Measurements from ENCODE around the gene CCDC28A.
A peak's percentile ranks its signal among the peaks of the same experiment; 100 is the strongest.

CCDC28A gene

DNA sequence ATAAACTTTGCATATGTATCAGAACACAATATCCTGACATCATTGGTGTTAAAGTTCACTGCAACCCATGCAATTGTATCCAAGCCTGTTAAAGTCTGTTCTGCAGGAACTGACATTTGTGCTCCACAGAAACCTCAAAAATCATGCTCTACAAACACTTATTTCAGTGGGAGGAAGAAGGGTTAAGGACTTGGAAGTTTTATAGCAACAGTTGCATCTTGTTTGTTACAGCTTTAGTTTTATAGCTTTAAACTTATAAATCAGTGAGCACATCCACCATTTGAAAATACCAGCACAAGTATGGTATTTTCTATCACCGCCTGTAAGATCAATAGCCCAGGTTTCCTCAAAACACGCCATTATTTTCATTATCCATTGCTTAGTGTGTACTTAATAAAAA lies 23.2 kb downstream of the CCDC28A start:
- no peak for DNase-seq

DNA sequence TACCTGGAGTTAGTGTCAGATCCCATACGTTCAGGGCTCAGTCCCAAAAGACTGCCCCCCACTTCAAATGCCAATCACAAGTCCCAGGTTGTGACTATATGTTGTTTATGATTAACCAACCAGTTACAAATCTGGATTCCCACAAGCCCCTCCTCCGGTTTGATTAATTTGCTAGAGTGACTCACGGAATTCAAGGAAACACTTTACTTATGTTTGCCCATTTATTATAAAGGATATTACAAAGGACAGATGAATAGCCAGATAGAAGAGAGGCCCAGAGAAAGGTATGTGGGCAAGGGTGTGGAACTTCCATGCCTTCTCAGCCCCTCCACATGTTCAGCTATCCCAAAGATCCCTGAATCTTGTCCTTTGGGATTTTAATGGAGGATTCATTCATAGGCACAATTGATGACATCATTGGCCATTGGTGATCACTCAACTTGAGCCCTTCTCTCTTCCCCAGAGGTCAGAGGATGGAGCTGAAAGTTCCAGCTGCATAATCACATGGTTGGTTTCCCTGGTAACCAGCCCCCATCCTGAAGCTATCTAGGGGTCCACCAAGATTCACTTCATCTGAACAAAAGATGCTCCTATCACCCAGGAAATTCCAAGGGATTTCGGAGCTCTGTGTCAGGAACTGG lies 24.4 kb downstream of the CCDC28A start:
- DNase-seq: no peak

DNA sequence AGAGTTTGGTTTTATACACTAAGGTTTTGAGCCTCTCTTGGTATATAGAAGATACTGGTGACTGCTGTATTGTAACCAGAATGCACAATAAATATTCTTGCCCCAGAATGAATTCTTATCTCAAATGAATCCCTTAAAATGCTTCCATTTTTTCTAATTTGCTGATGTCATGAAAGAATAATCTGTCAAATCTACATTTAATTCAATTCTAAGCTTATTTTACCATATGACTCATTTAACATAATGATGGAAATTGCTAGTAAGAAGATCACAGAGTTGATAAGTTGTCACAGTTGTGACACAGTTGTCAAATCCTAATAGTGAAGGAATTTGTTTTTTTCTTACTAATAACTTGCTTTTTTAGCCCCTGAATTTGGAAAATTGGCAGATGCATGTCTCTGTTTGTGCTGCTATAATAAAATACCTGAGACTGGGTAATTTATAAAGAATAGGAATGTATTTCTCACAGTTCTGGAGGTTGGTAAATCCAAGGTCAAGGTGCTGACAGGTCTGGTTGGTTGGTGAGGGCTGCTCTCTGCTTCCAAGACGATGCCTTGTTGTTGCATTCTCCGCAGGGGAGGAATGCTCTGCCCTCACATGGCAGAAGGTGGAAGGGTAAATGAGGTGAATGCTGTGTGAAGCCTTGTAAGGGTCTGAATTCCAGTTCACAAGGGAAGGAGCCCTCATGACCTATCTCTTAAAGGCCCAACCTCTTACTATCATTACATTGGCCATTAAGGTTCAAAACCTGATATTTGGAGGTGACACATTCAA lies 27.0 kb downstream of the CCDC28A start:
- no peak for DNase-seq

DNA sequence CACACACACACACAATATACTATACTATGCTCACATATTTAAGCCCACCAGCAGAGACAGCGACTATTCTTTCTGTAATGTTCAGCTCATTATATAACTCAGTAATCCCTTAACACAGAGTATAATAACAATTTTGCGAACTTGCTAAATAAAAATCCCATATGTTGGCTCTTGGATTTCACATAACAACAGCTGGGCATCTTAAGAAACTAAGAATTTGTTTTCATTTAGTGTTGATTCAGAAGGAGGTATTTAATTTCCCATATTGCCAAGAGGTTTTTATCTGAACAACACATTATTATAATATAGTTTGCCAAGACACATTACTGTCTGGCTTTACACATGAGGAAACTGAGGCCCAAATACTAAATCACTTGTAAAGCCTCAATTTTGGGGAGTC lies 29.8 kb downstream of the CCDC28A start:
- no peak for DNase-seq

DNA sequence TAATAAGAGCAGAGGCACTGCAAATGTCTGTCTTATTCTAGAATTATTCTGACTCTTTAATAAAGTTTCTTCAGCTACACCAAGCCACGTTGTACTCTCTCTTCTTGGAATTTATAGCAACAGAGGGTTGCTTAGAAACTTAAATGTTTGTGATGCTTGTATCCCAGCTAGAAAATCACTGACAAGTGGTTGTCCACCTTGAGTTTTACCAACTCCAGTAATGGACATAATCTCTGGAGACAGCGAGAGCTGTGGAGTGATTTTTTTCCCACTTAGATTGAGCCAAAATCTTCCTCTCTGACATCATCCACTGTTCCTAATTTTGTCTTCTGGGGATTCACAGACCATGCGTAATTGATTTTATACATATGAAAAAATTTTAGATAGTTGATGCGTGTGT lies 30.3 kb downstream of the CCDC28A start:
- DNase-seq: no peak

DNA sequence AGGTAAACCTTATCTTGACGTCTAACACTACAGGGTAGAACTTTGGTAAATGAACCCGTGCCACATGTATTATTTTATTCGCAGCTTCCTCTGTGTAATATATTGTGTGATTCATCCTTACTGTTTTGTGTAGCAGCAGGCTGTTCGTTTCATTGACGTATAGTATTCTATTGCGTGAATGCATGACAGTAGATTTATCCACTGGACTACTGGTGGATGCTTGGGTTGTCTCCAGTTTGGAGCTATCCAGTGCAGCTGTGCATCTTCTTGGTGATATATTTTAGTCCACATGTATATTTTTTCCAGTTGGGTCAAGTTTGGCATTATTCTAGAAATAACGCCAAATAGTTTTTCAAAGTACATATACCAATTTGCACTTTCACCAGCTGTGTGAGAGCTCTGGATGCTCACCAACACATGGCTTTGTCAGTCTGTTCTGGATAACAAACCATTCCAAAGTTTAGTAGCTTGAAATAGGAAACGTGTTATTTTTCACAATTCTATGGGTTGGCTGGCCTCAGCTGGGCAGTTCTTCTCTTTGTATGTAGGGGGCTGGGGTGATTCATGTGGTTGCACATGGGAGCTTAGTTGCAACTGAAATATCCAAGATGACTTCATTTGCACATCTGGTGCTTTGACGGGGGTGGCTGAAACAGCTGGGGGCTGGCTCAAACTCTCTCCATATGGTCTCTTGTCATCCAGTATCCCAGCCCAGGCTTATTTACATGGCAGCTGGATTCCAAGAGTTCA lies 31.6 kb downstream of the CCDC28A start:
- DNase-seq: no peak

DNA sequence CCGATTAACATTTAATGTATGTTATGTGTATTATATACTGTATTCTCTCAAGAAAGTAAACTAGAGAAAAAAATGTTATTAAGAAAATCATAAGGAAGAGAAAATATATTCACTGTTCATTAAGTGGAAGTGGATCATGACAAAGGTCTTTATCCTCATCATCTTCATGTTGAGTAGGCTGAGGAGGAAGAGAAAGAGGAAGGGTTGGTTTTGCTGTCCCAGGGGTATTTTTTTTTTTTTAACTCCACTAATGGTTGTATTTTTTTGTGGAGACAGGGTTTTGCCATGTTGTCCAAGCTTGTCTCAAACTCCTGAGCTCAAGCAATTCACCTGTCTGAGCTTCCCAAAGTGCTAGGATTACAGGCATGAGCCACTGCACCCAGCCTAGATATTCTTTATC lies 33.3 kb downstream of the CCDC28A start:
- no peak for DNase-seq

DNA sequence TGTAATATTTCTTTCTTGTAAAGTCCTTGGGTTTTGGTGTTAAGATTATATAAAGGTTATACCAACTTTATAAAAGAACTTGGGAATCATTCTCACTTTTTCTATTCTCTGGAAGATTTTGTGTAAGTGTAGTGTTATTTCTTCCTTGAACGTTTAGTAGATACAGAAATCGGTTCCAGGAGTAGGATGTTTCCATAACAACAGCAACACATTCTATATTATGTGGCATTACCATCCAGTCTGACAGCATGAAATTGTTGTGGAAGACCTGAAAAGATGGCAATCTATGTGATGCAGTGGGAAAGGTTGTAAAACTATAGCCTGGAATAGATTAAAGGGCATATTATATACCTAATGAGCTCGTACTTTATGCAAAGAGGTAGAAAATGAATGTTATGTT lies 36.1 kb downstream of the CCDC28A start:
- DNase-seq: no peak

DNA sequence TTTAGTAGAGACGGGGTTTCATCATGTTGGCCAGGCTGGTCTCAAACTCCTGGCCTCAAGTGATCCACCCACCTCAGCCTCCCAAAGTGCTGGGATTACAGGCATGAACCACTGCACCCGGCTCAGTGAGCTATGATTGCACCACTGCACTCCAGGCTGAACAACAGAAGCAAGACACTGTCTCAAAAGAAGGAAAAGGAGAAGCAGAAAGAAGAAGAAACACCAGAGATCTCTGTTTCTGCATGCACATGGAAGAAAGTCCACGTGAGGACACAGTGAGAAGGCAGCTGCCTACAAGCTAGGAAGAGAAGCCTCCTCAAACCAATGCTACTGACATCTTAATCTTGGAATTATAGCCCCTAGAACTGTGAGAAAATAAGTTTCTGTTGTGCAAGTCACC lies 38.3 kb downstream of the CCDC28A start:
- DNase-seq: no peak

DNA sequence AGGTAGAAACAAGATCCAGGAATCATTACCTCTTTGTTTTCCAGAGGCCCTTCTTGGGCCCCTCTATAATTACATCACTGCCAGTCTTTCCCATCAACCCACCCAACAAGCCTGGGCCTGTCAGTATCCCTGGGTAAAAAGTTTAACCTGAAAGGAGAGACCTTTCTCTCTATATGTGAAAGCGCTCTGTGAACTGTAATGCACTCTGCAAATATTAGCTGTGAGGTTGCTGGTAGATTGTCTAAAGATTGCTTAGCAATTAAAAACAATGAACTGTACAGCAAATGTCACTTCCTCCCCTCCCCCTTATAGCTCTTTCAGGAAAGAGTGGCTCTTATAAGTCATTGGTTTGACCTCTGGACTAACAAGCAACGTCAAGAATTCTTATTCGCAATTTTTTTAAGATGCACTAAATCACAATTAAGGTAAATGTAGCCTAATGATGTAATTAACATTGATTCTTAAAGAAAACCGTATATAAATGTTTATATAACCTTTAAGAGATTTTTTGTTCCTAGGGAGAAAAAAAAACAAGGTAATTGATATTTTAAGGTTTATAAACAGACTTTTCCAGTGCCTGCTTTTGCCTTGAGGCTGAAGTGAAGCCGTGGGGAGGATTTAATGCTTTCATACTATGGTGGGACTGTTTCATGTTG lies 40.7 kb downstream of the CCDC28A start:
- DNase-seq: no peak

DNA sequence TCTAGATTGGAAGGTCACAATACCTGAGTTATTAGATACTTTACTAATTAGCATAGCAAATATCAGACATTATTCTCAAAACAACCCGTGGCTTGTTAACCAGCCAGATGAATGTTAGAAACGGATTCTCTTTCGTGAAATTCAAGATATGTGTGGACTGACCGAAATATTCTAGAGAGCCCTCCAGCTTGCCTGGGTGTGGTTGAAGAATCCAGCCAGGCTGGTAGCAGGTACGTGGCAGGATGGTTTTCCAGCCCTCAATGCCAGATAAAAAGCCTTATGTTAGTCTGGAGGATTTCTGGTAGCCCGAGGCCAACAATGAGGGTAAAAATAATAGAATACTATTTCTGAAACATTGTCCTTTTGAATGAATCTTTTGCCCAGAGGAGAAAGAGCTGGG lies 41.7 kb downstream of the CCDC28A start:
- no peak for DNase-seq

DNA sequence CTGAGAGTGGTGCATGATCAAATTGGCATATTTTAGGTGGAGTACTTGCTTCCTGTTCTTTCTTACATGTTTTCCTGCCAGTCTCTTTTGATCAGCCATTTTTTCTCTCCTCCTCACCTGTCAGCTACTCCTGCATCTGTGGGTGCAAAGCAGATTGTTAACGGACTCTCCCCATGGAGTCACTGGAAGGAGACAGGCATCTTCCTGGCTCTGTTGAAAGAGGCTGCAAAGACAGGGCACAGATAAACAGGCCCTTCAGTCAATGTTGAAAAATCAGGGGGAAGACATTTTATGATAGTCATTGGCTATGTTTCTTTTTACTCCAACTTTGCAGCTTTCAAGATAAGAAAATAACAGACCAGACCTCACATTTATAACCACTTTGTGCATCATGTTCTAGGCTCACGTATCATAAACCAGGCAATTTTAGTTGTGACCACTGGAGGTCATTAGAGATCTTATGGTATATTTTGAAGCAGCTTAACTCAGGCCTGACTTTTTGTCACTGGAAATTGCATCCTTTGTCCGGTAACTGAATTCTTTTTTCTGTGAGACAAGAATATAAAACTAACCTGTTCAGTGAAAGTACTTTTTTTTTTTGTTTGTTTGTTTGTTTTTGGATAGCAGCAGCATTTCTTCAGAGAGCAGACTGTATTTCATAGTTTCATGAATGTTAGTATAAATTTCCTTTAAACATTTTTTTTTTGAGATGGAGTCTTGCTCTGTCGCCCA lies 42.4 kb downstream of the CCDC28A start:
- peak in 1 of 2 donors; percentile 62 for DNase-seq

DNA sequence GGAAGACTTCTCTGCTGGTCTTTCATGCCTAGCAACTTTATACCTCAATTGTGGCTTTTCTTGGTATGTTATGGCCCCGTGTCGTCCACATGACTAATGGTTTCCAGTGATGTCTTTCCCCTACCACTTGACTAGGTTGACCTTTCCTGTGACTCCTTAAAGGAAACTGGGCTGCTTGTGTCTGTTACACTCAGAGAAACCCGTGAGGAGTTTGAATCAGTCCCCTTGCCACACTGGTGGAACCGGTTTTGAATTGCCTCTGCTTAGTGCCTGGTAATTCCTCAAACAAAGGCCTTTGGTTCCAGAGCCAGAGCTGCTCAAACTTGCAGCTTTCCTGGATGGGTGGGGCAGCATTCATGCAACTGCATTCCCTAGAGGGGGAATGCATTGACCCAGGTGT lies 44.2 kb downstream of the CCDC28A start:
- DNase-seq: no peak

DNA sequence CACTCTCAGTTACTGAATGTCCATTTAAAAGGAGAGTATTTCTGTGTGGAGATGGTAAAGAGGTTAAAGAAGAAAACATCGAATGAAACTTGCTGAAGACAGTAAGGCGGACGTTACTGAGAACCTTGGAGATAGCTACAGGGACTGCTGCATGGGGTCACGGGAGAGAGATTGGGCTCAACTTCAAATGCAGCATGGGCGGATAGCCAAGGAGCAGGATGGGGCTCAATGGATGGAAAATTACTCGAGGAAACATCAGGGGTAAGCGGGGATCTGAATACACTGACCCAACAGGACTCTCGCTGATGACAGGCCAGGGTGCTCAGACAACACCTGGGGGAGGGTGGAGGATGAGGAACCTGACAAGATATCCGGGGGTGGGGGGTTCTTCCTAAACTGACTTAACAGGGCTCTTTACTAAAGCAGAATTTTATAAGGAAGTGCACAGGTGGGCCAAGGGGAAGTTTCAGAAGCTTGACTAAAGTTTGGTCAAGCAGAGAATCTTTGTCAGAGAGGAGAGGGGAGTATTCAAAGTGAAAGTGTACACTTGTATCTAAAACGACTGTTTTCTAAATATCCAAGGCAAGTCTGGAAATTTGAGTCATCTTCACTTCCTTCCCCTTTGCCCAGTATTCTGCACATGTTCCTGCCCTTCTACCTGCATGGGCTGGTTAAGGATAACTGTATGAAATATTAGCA lies 45.1 kb downstream of the CCDC28A start:
- no peak for DNase-seq

DNA sequence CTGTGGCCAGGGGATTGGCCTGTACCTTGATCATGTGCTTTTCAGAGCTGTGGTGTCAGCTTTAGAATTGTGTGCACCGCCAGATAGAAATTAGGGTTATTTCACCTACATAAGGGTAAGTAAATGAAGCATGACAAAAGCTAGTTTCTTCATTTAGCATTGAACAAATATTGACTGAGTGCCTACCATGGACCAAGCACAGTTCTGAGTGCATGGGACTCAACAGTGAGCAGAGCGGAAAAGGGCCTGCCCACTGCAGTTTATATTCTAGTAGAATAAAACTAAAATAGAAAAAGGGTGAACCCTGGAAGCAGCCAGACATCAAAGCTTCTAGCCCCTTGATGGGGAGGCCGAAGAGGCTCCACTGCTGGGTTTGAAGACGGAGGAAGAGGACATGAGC lies 48.0 kb downstream of the CCDC28A start:
- DNase-seq: no peak

DNA sequence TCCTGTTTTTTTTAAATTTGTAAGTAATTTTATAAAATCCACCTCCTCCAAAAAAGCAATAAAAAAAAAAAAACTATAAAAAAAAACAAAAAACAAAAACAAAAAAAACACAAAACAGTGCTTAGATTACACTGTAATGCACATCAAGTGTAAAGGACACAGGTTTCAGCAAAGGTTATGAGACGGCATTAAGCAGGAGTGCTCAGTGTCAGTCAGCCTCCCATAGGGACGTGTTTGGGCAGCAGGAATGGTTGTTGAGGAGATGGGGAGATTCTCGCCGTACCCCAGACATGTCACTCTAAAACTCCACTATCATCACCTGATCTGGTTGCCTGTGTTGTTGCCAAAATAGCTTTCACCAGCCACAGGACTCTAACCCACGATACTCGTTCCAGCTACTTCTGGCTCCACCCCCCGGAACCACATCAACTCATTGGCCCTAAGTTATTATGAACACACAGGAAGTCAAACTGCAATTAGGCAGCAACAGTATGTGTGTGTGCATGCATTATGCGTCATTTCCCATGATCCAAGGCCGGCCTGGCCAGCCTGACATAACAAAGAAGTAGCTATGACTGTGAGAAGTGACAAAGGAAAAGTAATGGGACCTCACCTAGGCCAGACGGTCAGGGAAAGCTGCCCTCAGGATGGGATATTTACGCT lies 51.0 kb downstream of the CCDC28A start:
- DNase-seq: peak in 1 of 2 donors; percentile 14

DNA sequence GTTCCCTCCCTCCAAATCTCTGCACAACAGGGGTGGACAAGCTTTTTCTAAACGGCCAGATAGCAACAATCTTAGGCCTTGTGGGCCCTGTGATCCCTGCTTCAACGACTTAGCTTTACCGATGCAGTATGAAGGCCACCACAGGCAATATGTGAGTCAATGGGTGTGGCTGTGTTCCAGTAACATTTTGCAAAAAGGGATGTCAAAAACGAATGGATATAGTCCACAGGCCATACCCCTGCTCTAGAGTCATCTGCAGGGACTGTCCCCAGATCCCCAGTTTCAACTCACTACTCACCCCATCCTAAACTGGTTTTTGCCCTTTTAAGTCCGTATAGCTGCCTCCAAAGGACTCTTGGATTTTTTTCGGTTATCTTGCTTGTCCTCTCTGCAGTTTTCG lies 56.7 kb downstream of the CCDC28A start:
- DNase-seq: no peak

DNA sequence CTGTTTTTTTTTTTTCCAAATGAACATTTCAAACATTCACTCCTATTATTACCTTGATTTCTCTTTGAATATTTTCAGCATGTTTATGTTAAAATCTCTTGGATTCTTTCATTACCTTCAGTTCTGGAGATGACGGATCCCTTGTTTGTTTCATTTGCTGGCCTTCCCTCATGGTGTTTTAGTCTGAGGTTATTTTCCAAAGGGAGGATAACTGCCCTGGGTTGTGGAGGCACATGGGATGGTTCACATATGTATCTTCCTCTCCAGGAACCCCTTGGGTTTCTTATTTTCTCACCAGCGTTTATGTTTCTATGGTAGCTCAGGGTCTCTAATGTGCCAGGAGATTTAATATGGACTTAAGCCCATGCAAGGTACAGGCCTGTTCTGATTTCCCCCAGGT lies 58.6 kb downstream of the CCDC28A start:
- no peak for DNase-seq

DNA sequence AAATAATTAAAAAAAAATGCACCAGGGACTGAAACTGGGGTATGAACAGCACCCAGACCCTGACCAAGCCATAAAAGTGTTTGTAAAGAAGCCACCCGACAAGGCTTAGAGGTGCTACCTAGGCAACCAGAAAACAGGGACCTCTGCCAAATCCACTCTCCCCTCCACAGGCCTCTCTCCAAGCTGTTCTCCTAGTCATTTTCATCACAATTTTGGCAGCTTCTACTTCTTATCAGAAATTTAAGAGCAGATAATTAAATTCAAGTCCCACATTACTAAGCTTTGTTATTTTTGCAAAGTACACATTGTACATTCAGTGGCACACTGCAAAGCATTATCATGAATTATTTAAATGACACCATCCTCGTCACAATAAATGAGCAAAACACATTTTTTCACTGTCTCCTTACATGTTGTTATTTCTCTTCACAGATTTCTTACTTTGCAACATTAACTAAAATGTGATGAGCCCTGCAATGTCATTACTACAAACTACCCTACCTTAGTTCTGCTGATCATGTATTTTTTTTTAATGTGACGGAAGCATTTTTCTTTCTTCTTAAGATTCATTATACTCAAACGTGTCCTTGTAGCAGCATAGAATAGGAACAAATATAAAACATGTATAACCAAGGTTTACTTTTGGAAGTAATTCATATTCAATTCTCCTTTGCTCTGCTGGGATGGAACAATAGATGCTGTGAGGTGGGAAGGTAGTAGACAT lies 60.4 kb downstream of the CCDC28A start:
- no peak for DNase-seq

DNA sequence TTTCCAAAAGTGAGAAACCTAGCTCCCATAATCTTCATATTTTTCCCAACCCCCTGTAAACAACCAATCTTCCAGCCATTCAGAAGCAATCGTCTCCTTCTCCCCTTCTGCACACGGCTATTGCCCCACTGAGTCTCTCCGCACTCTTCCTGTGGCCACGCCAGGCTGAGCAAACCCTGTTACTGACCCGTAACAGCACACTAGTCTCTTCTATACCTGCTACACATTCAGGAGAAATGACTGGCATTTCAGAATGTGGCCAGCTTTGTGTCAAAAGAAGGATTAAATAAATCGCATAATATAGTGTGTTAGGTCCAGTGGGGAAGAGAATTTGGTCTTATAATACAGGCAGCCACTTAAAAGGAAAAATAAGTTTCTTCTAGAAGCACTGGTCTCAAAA lies 63.7 kb downstream of the CCDC28A start:
- DNase-seq: no peak

Measured in CD4-positive, alpha-beta T cell treated with Interleukin-4 for 1 hour (primary cell).